GM19467 (cell line): ENCODE measurements around the gene COL6A5.
"Not testable (repeated sequence)": the region's sequence is repeated elsewhere in the genome, so short reads cannot be mapped to it uniquely, and the experiment has no call there.

Experiments
- ATAC-seq: cut with Tn5 transposase; IDR thresholded peaks from one replicate; pipeline ENCODE4 v1.9.1; 2021; ENCODE audit warnings: mild to moderate bottlenecking, moderate library complexity; ENCODE audit not compliant: unreplicated experiment

The COL6A5 gene, protein sequence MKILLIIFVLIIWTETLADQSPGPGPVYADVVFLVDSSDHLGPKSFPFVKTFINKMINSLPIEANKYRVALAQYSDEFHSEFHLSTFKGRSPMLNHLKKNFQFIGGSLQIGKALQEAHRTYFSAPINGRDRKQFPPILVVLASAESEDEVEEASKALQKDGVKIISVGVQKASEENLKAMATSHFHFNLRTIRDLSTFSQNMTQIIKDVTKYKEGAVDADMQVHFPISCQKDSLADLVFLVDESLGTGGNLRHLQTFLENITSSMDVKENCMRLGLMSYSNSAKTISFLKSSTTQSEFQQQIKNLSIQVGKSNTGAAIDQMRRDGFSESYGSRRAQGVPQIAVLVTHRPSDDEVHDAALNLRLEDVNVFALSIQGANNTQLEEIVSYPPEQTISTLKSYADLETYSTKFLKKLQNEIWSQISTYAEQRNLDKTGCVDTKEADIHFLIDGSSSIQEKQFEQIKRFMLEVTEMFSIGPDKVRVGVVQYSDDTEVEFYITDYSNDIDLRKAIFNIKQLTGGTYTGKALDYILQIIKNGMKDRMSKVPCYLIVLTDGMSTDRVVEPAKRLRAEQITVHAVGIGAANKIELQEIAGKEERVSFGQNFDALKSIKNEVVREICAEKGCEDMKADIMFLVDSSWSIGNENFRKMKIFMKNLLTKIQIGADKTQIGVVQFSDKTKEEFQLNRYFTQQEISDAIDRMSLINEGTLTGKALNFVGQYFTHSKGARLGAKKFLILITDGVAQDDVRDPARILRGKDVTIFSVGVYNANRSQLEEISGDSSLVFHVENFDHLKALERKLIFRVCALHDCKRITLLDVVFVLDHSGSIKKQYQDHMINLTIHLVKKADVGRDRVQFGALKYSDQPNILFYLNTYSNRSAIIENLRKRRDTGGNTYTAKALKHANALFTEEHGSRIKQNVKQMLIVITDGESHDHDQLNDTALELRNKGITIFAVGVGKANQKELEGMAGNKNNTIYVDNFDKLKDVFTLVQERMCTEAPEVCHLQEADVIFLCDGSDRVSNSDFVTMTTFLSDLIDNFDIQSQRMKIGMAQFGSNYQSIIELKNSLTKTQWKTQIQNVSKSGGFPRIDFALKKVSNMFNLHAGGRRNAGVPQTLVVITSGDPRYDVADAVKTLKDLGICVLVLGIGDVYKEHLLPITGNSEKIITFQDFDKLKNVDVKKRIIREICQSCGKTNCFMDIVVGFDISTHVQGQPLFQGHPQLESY (N-terminal part only)

GRCh38 chr3:130345487-130346079, at the start of gene COL6A5:
TSS of gene COL6A5 (plus strand) at chr3:130345672. CDS start at chr3:130373639, 27,967 bp downstream.
- ATAC-seq = no peak

DNA sequence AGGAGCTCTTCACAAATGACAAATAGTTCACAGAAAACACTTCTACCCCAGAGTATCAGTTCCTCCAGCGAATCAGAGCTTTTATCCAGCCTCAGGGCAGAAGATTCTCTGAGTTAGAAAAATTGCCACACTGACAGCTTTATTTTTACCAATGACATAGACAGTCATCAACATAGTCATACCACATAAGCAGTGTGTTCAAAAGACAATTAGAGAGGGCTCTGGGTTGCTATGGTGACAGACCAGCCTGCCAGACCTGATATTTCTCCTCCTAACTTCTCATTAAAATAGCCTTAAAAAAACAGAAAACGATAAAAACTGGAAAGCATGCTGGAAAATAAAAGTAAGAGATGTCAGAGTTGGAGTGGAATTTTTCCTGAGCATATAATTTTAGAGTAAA, 45.9 kb upstream of the COL6A5 start:
- ATAC-seq = no peak

GRCh38 chr3:130300888-130301287, 44.6 kb upstream of the COL6A5 start:
- ATAC-seq = no peak

DNA sequence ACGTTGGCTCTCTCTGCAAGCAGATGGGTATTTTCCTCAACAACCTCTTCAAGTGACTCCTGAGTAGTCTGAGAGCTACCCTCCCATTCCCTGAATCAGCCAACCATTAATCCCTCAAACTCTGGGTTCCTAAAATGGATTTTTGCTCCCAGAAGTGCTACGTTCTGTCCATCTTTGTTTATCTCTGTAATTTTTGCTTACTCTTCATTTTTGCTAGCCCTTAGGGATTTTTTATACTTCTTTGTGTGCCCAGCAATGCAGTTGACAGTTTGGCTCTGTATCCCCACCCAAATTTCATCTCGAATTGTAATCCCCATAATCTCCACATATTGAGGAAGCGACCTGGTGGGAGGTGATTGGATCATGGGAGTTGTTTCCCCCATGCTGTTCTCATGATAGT, 35.4 kb upstream of the COL6A5 start:
- no peak for ATAC-seq

- no peak for ATAC-seq
Measured at GRCh38 chr3:130312374-130312773, 33.1 kb upstream of the COL6A5 start.

- no peak for ATAC-seq
Measured at GRCh38 chr3:130316169-130316568, 29.3 kb upstream of the COL6A5 start.

DNA sequence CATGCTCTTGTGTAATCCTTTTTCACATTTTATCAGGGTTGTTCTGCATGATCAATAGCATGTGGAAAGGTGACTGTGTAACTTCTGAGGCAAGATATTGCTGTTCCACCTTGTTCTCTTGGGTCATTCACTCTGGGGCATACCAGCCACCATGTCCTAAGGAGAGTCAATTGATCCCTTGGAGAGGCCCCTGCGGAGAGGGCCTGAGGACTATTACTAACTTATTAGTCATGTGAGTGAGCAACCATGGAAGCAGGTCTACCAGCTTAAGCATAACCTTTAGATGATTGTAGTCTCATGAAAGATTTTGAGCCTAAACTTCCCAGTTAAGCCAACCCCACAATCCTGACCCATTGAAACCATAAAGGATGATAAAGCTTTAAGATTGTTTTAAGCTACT, 22.0 kb upstream of the COL6A5 start:
- no peak for ATAC-seq

- ATAC-seq = no peak
Measured at GRCh38 chr3:130340766-130341165, 4.7 kb upstream of the COL6A5 start.

GRCh38 chr3:130341388-130341787, 4.1 kb upstream of the COL6A5 start:
- ATAC-seq = no peak

- ATAC-seq = no peak
Measured at GRCh38 chr3:130341882-130342281, 3.6 kb upstream of the COL6A5 start.

DNA sequence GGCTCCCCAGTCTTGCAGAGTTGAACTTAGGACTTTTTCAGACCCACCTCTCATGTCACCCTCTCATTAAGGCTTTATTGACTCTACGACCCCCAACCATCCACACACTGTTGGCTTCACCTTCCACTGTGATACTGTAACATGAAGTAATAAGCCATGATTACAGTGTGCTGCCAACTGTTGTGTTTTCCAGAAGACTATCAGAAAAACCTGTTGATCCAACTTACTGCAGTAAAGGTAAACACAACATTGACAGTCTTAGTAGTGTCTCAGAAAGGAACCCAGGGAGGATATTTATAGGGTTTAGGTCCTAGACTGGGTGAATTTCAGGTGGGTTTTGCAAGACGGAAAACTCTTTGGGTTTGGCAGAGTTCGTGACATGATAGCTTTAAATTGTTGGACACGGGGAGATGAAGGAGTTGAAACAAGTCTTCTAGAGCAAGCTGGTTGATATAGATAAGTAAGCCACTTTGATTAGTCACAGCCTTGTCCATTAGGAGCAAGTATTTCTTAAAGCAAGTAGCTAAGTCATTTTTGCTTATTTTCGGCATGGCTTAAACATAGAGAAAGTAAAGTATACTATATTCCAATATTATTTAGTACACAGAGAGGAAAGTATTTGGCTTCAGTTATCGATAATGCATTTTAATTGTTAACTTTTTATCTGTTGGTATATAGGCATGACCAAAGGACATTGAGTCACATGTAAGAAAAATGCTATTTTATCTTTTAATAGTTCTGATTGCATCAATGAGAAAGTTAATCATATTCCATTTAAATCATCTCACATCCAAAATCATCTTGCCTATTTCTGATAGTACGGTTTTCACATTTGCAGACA, 2.4 kb upstream of the COL6A5 start:
- ATAC-seq = no peak

- not testable (repeated sequence) for ATAC-seq
Measured at GRCh38 chr3:130348258-130348657, 2.8 kb downstream of the COL6A5 start.

- ATAC-seq = no peak
Measured at GRCh38 chr3:130354430-130354829, 9.0 kb downstream of the COL6A5 start.

- ATAC-seq = no peak
Measured at GRCh38 chr3:130374033-130374432, 28.6 kb downstream of the COL6A5 start.

GRCh38 chr3:130374908-130375307, 29.4 kb downstream of the COL6A5 start:
- ATAC-seq = no peak

DNA sequence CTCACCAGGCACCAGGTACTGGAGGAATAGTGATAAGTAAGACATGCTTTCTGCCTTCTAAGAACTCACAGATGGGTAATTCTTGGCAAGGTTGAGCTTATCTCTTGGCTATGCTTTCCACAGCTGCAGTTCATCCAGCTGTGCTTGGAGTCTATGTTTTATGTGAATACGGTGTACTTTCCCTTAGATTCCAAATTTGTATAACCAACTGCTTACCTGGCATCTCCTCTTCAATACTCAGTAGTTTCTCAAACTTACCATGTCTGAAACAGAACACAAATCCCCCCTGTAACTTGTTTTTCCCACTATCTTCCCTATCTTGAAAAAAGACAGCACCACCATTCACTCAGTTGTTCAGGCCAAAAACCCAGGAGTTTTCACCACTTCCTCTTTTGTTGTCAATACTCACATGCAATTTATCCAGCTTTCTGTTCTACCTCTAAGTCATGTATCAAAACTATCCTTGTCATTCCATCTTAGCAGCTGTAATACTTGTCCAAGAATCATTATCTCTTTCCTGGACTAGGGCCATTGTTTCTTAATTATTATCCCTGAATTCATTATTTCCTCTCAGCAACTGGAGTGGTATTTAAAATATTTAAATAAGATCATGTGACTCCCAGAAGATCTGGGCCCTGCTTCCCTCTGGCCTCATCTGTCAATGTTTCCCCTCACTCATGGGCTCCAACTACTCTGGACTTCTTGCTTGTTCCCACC, 32.6 kb downstream of the COL6A5 start:
- ATAC-seq = no peak

- ATAC-seq = no peak
Measured at GRCh38 chr3:130378677-130379191, 33.3 kb downstream of the COL6A5 start.

DNA sequence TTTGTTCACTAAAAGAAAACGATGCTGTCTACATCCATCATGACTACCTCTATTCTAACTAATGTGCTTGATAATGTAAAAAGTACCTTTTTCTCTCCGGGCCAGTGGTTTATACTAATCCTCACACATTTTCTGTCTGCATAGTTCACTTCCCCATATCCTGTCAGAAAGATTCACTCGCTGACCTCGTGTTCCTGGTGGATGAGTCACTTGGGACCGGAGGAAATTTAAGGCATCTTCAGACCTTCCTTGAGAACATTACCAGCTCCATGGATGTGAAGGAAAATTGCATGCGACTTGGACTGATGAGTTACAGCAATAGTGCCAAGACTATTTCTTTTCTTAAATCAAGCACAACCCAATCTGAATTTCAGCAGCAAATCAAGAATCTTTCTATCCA, 33.8 kb downstream of the COL6A5 start:
- no peak for ATAC-seq

GRCh38 chr3:130380398-130380797, 34.9 kb downstream of the COL6A5 start:
- no peak for ATAC-seq
